PC-9 (cell line): ENCODE results near the gene NFYC. TPM values are rescaled to one million over a fixed set of nuclear protein-coding genes. Genes with fewer than 3 reads are reported as not detected.

Experiments
- Bru-seq: library from RNA; stranded (reverse); fragments of 400-500 nt; gene quantifications from one replicate; lab custom pipeline; 2021; lab: Mats Ljungman, UMichigan
- BruChase-seq, 2 experiments: library from RNA; stranded (reverse); fragments of 400-500 nt; gene quantifications; one replicate each; lab custom pipeline; 2021; lab: Mats Ljungman, UMichigan
- BruUV-seq: library from RNA; stranded (reverse); fragments of 400-500 nt; replicated peaks from 2 replicates; lab custom pipeline; 2021; lab: Mats Ljungman, UMichigan
- CTCF ChIA-PET: fragments of 300-600 bp; sonication (Branson Sonifier 250); formaldehyde crosslinking; loops from one replicate; lab custom pipeline; 2022; ENCODE audit warnings: antibody characterized with exemption; lab: Charles Lee
- POLR2A ChIA-PET: fragments of 300-600 bp; sonication (Branson Sonifier 250); formaldehyde crosslinking; loops from one replicate; lab custom pipeline; 2022; ENCODE audit warnings: antibody characterized with exemption; ENCODE audit not compliant: unreplicated experiment; lab: Charles Lee
- DNase-seq, 2 experiments: peaks; one replicate each; pipeline versions ENCODE4 v3.0.0 to v3.0.0-alpha.2; 2015 to 2022; ENCODE audit warnings: mixed read lengths in 1 of 2
- H2AFZ ChIP-seq: fragments of 200-600 bp; sonication (generic); 2 replicates; pipeline ENCODE4 v1.8.1; 2017; ENCODE audit warnings: antibody characterized with exemption
- H3F3A ChIP-seq: fragments of 200-600 bp; sonication (generic); 2 replicates; pipeline ENCODE4 v1.8.1; 2017; ENCODE audit warnings: antibody characterized with exemption, mild to moderate bottlenecking, low read depth; ENCODE audit not compliant: insufficient read depth
- H3K27ac ChIP-seq: fragments of 200-600 bp; sonication (generic); 2 replicates; pipeline ENCODE4 v1.6.1; 2016; ENCODE audit warnings: mixed run types
- H3K27me3 ChIP-seq: fragments of 200-600 bp; sonication (generic); 2 replicates; pipeline ENCODE4 v1.6.1; 2016; ENCODE audit warnings: low read depth, mixed run types; ENCODE audit not compliant: insufficient read depth
- H3K36me3 ChIP-seq: fragments of 200-600 bp; sonication (generic); 2 replicates; pipeline ENCODE4 v1.6.1; 2016; ENCODE audit warnings: low read depth, mixed run types
- H3K4me1 ChIP-seq: fragments of 200-600 bp; sonication (generic); replicated peaks from 2 replicates; pipeline ENCODE4 v1.6.1; 2016; ENCODE audit warnings: mixed run types; ENCODE audit not compliant: insufficient read depth
- H3K4me2 ChIP-seq: fragments of 200-600 bp; sonication (generic); 2 replicates; pipeline ENCODE4 v1.6.1; 2017; ENCODE audit warnings: mixed run types
- H3K4me3 ChIP-seq: fragments of 200-600 bp; sonication (generic); 2 replicates; pipeline ENCODE4 v1.6.1; 2016; ENCODE audit warnings: mixed run types
- H3K79me2 ChIP-seq: fragments of 200-600 bp; sonication (generic); 2 replicates; pipeline ENCODE4 v1.6.1; 2017; ENCODE audit warnings: low read depth, mixed run types
- H3K9me2 ChIP-seq: fragments of 200-600 bp; sonication (generic); 2 replicates; pipeline ENCODE4 v1.8.1; 2017; ENCODE audit warnings: mild to moderate bottlenecking; ENCODE audit not compliant: insufficient read depth
- H3K9me3 ChIP-seq: fragments of 200-600 bp; sonication (generic); 2 replicates; pipeline ENCODE4 v1.8.1; 2016; ENCODE audit warnings: low read depth; ENCODE audit not compliant: insufficient read depth
- H4K20me1 ChIP-seq: fragments of 200-600 bp; sonication (generic); 2 replicates; pipeline ENCODE4 v1.8.1; 2017; ENCODE audit not compliant: insufficient read depth
- EZH2 ChIP-seq: fragments of 200-600 bp; sonication (generic); IDR thresholded peaks from 2 replicates; pipeline ENCODE4 v1.8.0; 2017; ENCODE audit warnings: antibody characterized with exemption, low read depth
- intact Hi-C: fragments of 100-400 bp; cut with micrococcal nuclease; formaldehyde crosslinking; loops from one replicate; pipeline ENCODE4 v1.10.0; 2022; ENCODE audit not compliant: unreplicated experiment
- long read RNA-seq: library from polyadenylated mRNA; stranded (forward); transcript quantifications from one replicate; pipeline ENCODE4 v2.0.0, GENCODE V29; 2022
- total RNA-seq: library from RNA; stranded (reverse); gene quantifications from 2 replicates; pipeline ENCODE4 v1.2.3, GENCODE V29; 2021
- TF ChIP-seq, protein P1 (sequence below): fragments of 200-600 bp; sonication (generic); conservative IDR thresholded peaks from 2 replicates; pipeline ENCODE4 v1.6.1; 2017; ENCODE audit warnings: mixed run types, antibody characterized with exemption, mild to moderate bottlenecking, moderate library complexity

Gene NFYC
- total RNA-seq: 79.4 and 91.1 TPM in 2 replicates
- Bru-seq, nascent RNA: percentile 95 among the genes with signal in this experiment
- percentile 76 among the genes with signal in this experiment for BruChase-seq, experiment 1, labeled RNA remaining after a 2-hour chase
- percentile 78 among the genes with signal in this experiment for BruChase-seq, experiment 2, labeled RNA remaining after a 6-hour chase
- long read RNA-seq, transcript NFYC-202 (10 exons, 1,202 nt): minor isoform, 10 of 170 reads
- long read RNA-seq, transcript NFYC-213 (10 exons, 1,950 nt): major isoform, 97 of 170 reads
- long read RNA-seq, partial matches to known transcripts: 14 of 170 reads
- long read RNA-seq, other reads (novel, unspliced or antisense): 36 of 170 reads

DNA sequence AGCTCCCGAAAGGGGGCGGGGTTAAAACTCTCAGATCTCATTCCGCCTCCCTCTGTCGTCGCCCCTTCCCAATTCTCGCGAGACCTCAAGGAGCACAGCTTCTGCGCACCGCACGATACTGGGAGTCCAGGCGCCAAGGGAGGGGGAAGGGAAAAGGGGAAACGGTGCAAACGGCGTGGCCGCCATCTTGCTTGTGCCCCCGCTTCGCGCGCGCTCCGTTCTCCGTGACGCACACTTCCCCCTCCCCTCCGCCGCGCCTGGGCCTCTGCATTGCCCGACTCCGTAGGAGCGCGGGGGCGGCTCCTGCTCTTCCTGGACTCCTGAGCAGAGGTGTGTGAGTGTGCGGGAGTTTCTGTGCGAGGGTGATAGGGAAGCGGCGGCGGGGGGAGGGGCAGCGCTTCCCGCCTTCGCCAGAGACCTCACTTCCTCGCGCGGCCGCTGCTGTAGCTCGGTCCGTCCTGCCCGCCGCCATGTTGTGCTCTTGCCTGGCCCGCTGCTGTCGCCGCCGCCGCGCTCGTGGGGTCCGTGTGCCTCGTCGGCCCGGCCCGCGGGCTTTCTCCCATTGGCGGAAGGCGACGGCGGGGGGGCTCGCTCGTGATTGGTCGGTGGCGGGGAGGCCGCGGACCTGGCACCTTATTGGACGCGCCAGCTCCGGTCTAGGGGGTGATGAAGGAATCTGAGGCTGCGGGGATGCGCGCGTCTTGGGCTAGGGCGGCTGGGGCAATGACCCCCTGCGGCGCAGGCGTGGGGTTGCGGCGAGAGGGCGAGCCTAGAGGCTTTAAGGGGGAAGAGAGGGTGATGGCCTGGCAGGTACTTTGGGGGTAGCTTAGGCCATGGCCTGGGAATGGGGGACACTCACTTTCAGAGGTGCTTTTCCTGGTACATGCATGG is at the start of gene NFYC:
Gene NFYC, plus strand, starts transcription at position 167 of the 891 bp plus-strand sequence. CDS start 47,140 bp downstream, outside the sequence.
- Histone ChIP-seq H3K4me1 (peaks cover 22% of the 10 kb centered on the region), H3F3A (peaks cover 6% of the 10 kb centered on the region; the same call in 1 of the 2 replicates), H3K36me3 (0 out of 2 replicates have a peak, but pooled peaks cover 7% of the 10 kb centered on the region), H3K4me2 (peak within 1 kb of the TSS; percentile 90), H3K27ac (peak within 1 kb of the TSS; percentile 95), H2AFZ (peak within 1 kb of the TSS; percentile 94), H3K79me2 (peaks cover 76% of the 10 kb centered on the region), H3K27me3 (no peaks in the 10 kb centered on the region), H4K20me1 (0 out of 2 replicates have a peak, but pooled peaks cover 3% of the 10 kb centered on the region), H3K4me3 (peak within 1 kb of the TSS; percentile 74), H3K9me3 (no peaks in the 10 kb centered on the region), H3K9me2 (no peaks in the 10 kb centered on the region)
- BruUV-seq: no TSS peak
- intact Hi-C loops: loop anchor here (1.0 kb wide), 1 partner anchor 20 kb away; no protein-coding TSS in a partner anchor
- ChIA-PET POLR2A (interaction anchor here (0.5 to 1.6 kb wide), 21 partner anchors 12 to 491 kb away, joined by 3 to 22 read pairs (median 4); no protein-coding TSS in a partner anchor), CTCF (interaction anchor here (0.6 kb wide), 3 partner anchors 16 to 353 kb away, joined by 3 to 4 read pairs (median 4); no protein-coding TSS in a partner anchor)
- peak; percentile 96 to 98 for DNase-seq
- TF ChIP-seq EZH2: no peak
- TF ChIP-seq, protein P1, sequence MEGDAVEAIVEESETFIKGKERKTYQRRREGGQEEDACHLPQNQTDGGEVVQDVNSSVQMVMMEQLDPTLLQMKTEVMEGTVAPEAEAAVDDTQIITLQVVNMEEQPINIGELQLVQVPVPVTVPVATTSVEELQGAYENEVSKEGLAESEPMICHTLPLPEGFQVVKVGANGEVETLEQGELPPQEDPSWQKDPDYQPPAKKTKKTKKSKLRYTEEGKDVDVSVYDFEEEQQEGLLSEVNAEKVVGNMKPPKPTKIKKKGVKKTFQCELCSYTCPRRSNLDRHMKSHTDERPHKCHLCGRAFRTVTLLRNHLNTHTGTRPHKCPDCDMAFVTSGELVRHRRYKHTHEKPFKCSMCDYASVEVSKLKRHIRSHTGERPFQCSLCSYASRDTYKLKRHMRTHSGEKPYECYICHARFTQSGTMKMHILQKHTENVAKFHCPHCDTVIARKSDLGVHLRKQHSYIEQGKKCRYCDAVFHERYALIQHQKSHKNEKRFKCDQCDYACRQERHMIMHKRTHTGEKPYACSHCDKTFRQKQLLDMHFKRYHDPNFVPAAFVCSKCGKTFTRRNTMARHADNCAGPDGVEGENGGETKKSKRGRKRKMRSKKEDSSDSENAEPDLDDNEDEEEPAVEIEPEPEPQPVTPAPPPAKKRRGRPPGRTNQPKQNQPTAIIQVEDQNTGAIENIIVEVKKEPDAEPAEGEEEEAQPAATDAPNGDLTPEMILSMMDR: no peak

DNA sequence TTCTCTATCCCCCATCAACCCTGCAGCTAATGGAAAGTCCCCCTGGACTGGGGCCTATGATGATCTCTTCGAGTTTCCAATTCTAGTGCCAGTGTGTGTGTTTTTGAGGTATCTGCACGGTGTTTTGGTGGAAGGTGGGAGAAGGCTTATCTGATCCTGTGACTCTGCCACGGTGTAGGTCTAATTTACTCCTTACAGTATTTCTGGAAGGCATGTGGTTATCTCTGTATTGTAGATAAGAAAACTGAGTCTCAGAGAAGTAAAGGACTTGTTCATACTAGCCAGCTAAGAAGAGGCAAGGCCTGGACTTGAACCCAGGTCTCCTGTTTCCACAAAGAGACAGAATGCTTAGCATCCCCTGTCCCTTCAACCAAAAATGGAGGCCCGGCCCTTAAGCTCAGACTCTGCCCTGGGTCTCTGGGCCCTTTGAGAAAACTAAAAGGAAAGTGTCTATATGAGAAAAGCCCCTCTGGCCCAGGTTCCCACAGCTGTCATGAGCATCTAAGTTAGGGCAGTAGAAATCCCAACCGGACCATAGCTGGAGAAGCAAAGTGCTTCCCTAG is 46.3 kb upstream of the NFYC start:
- Histone ChIP-seq H4K20me1 (no peaks in the 10 kb centered on the region), H3F3A (no peaks in the 10 kb centered on the region), H3K27ac (no peak overlapping the region), H3K4me3 (no peak overlapping the region), H3K4me2 (no peak overlapping the region), H3K4me1 (no peaks in the 10 kb centered on the region), H3K9me2 (no peaks in the 10 kb centered on the region), H2AFZ (no peak overlapping the region), H3K27me3 (no peaks in the 10 kb centered on the region), H3K9me3 (no peaks in the 10 kb centered on the region), H3K36me3 (no peaks in the 10 kb centered on the region), H3K79me2 (no peaks in the 10 kb centered on the region)
- no peak for DNase-seq
- POLR2A ChIA-PET: no interaction called here
- intact Hi-C loops: no loop called here
- CTCF ChIA-PET: no interaction called here
- no TSS peak for BruUV-seq
- no peak for TF ChIP-seq EZH2
- TF ChIP-seq, protein P1: no peak

DNA sequence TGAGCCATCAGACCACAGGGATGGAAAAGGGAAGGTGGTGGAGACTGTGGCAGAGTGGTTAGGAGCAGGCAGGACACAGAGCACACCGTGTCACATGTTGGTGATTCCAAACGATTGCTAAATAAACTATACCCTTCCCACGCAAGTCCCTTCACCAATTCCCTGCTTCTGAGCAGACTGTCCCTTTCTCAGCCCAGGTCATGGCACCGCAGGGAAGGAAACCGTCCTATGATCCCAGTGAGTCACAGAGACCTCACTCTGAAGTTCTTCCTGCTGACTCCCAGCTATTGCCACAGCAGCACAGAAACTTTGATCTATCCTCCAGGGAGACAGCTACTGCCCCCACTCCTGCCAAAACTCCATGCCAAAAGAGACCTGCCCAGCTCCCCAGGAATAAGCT is 45.2 kb upstream of the NFYC start:
- CTCF ChIA-PET: no interaction called here
- Histone ChIP-seq H3K4me1 (no peaks in the 10 kb centered on the region), H4K20me1 (no peaks in the 10 kb centered on the region), H3K9me2 (no peaks in the 10 kb centered on the region), H3K36me3 (no peaks in the 10 kb centered on the region), H2AFZ (no peak overlapping the region), H3K27me3 (no peaks in the 10 kb centered on the region), H3K4me3 (no peak overlapping the region), H3K4me2 (no peak overlapping the region), H3F3A (no peaks in the 10 kb centered on the region), H3K27ac (no peak overlapping the region), H3K9me3 (no peaks in the 10 kb centered on the region), H3K79me2 (no peaks in the 10 kb centered on the region)
- POLR2A ChIA-PET: interaction anchor here (0.7 kb wide), 1 partner anchor 19 kb away, joined by 3 read pairs; no protein-coding TSS in a partner anchor
- no TSS peak for BruUV-seq
- TF ChIP-seq EZH2: no peak
- intact Hi-C loops: no loop called here
- DNase-seq: no peak
